Stomach (tissue), 9 donors: ENCODE measurements around the gene VDR. TPM values are rescaled to one million over a fixed set of nuclear protein-coding genes. Genes with fewer than 3 reads are reported as not detected.
A peak's percentile ranks its signal among the peaks of the same experiment; 100 is the strongest.

Experiments used
- DNase-seq, 2 donors: peaks; one replicate each; pipeline versions ENCODE4 v3.0.0 to v3.0.0-alpha.2; 2013 to 2019
- H3K27ac ChIP-seq, 5 donors: fragments of 200-600 bp in 4 of 5; sonication (generic) in 4 of 5; one replicate each; pipeline ENCODE4 v1.5.1; 2013 to 2019; ENCODE audit warnings: mild to moderate bottlenecking in 1 of 5, moderate library complexity in 1 of 5
- H3K27me3 ChIP-seq, 3 donors: fragments of 200-600 bp; sonication (generic); one replicate each; pipeline ENCODE4 v1.5.1; 2017 to 2019; ENCODE audit warnings: mixed run types in 1 of 3
- H3K36me3 ChIP-seq, 4 donors: fragments of 200-600 bp; sonication (generic); 1 replicate in 3 of 4; 2 replicates in 1 of 4; pipeline ENCODE4 v1.5.1; 2016 to 2019
- H3K4me1 ChIP-seq, 4 donors: fragments of 200-600 bp; sonication (generic); one replicate each; pipeline ENCODE4 v1.5.1; 2016 to 2019
- H3K4me3 ChIP-seq, 4 donors: fragments of 200-600 bp; sonication (generic) in 3 of 4; one replicate each; pipeline ENCODE4 v1.5.1; 2016 to 2019; ENCODE audit warnings: mild to moderate bottlenecking in 1 of 4
- H3K9me3 ChIP-seq, 4 donors: fragments of 200-600 bp; sonication (generic); one replicate each; pipeline ENCODE4 v1.5.1; 2016 to 2019
- CTCF ChIP-seq, 7 experiments: fragments of 450-650 bp in 4 of 7; fragments of 200-600 bp in 3 of 7; sonication (generic) in 3 of 7; IDR thresholded peaks; one replicate each; pipeline ENCODE4 v1.5.1; 2016 to 2019; ENCODE audit warnings: antibody characterized with exemption in 7 of 7, control low read depth in 2 of 7, mild to moderate bottlenecking in 1 of 7
- EP300 ChIP-seq: sonication (generic); formaldehyde crosslinking; IDR thresholded peaks from one replicate; pipeline ENCODE4 v1.6.1; 2017; ENCODE audit warnings: antibody characterized with exemption
- POLR2A ChIP-seq, 4 donors: fragments of 450-650 bp; IDR thresholded peaks; one replicate each; pipeline ENCODE4 v1.6.1; 2016; ENCODE audit warnings: antibody characterized with exemption in 4 of 4, control low read depth in 2 of 4, mild to moderate bottlenecking in 1 of 4, moderate library complexity in 1 of 4
- POLR2AphosphoS5 ChIP-seq, 3 donors: sonication (generic); formaldehyde crosslinking; IDR thresholded peaks; one replicate each; pipeline ENCODE4 v1.6.1; 2016; ENCODE audit warnings: antibody characterized with exemption in 3 of 3
- WGBS, 5 donors: extraction: QIAGEN DNeasy Blood & Tissue Kit in 3 of 5; methylation state at CpG; one replicate each; pipeline versions ENCODE4 v1.1.5 to v1.1.7; 2013 to 2018; 5-methylcytosine and 5-hydroxymethylcytosine counted together
- intact Hi-C: fragments of 100-400 bp; cut with DNase I; formaldehyde crosslinking; loops from one replicate; pipeline ENCODE4 v1.15.1; 2023; ENCODE audit warnings: low total_unique reads
- polyA plus RNA-seq, 3 donors: library from polyadenylated mRNA; stranded (reverse); fragments of 200-250 nt; gene quantifications; one replicate each; pipeline ENCODE4 v1.2.3, GENCODE V29; 2013
- total RNA-seq, 5 donors: library from RNA; depleted of rRNA; stranded (reverse); fragments of >200 nt; gene quantifications; one replicate each; pipeline versions ENCODE4 v1.1.0 to v1.2.3, GENCODE V29; 2014 to 2016
- donor health status: healthy with polysubstance abuse.
- donor health status: Bipolar disorder and iron deficiency.
- donor health status: healthy.

The VDR gene
- total and polyA plus RNA-seq, 8 donors: 2.8 to 22.3 (median 4.7) TPM

- no peaks in the 10 kb centered on the region for H3K36me3 ChIP-seq
- no peaks in the 10 kb centered on the region for H3K27me3 ChIP-seq
- peak in 1 of 2 donors; percentile 65 for DNase-seq
- 48 to 73% (median 55%) methylated on average over 9 of the region's 9 CpGs for WGBS, 5 donors
- H3K4me3 ChIP-seq: no peak overlapping the region
- intact Hi-C loops: no loop called here
- H3K27ac ChIP-seq: peak overlapping the region in 2 of 5 donors; percentile 7 to 25
- H3K4me1 ChIP-seq: peaks cover under 1 to 17% (median 4%) of the 10 kb centered on the region in 4 donors
- TF ChIP-seq POLR2AphosphoS5 (IDR thresholded peaks at IDR 0.05) (no peak), POLR2A (IDR thresholded peaks at IDR 0.05) (no peak), CTCF (IDR thresholded peaks at IDR 0.05) (no peak), EP300 (no peak)
- no peaks in the 10 kb centered on the region for H3K9me3 ChIP-seq
These were observed 16.5 kb downstream of the VDR start for GRCh38 chr12:47888153-47888819.

- Histone ChIP-seq H3K9me3 (no peaks in the 10 kb centered on the region), H3K4me1 (peaks cover 8 to 20% (median 12%) of the 10 kb centered on the region in 4 donors), H3K27ac (no peak overlapping the region), H3K36me3 (no peaks in the 10 kb centered on the region), H3K4me3 (no peak overlapping the region), H3K27me3 (no peaks in the 10 kb centered on the region)
- intact Hi-C loops: no loop called here
- WGBS, 5 donors: 78 to 83% (median 81%) methylated on average over 3 of the region's 3 CpGs
- no peak for DNase-seq
- TF ChIP-seq EP300 (no peak), CTCF (IDR thresholded peaks at IDR 0.05) (no peak), POLR2AphosphoS5 (IDR thresholded peaks at IDR 0.05) (no peak), POLR2A (IDR thresholded peaks at IDR 0.05) (no peak)
These were observed 17.3 kb downstream of the VDR start for GRCh38 chr12:47887529-47887928.

- Histone ChIP-seq H3K4me1 (peaks cover 12 to 28% (median 19%) of the 10 kb centered on the region in 4 donors), H3K9me3 (no peaks in the 10 kb centered on the region), H3K27ac (no peak overlapping the region), H3K36me3 (no peaks in the 10 kb centered on the region), H3K27me3 (no peaks in the 10 kb centered on the region), H3K4me3 (no peak overlapping the region)
- intact Hi-C loops: no loop called here
- 76 to 81% (median 79%) methylated on average over 12 to 13 of the region's 13 CpGs for WGBS, 5 donors
- TF ChIP-seq EP300 (no peak), POLR2A (IDR thresholded peaks at IDR 0.05) (no peak), POLR2AphosphoS5 (IDR thresholded peaks at IDR 0.05) (no peak), CTCF (IDR thresholded peaks at IDR 0.05) (no peak)
- DNase-seq: no peak
These were observed 18.1 kb downstream of the VDR start for GRCh38 chr12:47886510-47887240.

GRCh38 chr12:47885566-47885965 lies 19.2 kb downstream of the VDR start:
- H3K36me3 ChIP-seq: no peaks in the 10 kb centered on the region
- H3K9me3 ChIP-seq: no peaks in the 10 kb centered on the region
- H3K27ac ChIP-seq: no peak overlapping the region
- intact Hi-C loops: no loop called here
- no peak for DNase-seq
- 83 to 92% (median 85%) methylated on average over 2 of the region's 2 CpGs for WGBS, 5 donors
- peaks cover 12 to 28% (median 19%) of the 10 kb centered on the region in 4 donors for H3K4me1 ChIP-seq
- H3K4me3 ChIP-seq: no peak overlapping the region
- no peaks in the 10 kb centered on the region for H3K27me3 ChIP-seq
- TF ChIP-seq POLR2A (IDR thresholded peaks at IDR 0.05) (no peak), POLR2AphosphoS5 (IDR thresholded peaks at IDR 0.05) (no peak), EP300 (no peak), CTCF (IDR thresholded peaks at IDR 0.05) (no peak)
